HG03095 (cell line): ENCODE data around the gene MAP7D2.

Source experiments
- ATAC-seq: cut with Tn5 transposase; IDR thresholded peaks from one replicate; pipeline ENCODE4 v1.9.1; 2021; ENCODE audit warnings: moderate library complexity; ENCODE audit not compliant: unreplicated experiment

The MAP7D2 gene

DNA sequence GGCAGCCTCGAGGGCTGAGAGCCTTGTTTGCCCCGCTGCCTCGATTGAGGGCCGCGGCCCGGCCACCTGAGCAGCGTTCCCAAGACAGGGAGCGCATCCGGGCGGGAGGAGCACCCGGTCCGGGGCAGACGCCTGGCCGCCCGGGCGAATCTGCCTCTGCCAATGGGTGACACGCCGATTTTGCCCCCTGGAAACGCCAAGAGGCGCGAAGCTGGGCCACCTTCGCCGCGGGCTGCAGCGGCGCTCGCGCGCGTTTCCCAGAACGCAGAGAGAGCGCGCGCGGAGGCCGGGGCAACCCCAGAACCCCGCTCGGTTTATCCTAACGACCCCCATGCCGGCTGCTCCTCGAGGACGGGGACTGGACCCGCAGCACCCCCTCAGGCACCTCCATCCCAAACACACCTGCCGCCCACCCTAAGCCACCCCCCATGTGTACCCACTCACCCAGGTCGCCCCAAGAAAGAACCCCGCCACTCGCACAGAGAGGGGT is 575 bp downstream of the MAP7D2 start:
- ATAC-seq = no peak

GRCh38 chrX:20112022-20112774 is 4.5 kb downstream of the MAP7D2 start:
- ATAC-seq = no peak

- ATAC-seq = no peak
These were observed 5.4 kb downstream of the MAP7D2 start for GRCh38 chrX:20111271-20111670.

GRCh38 chrX:20101934-20102581 is 14.6 kb downstream of the MAP7D2 start:
- ATAC-seq = no peak

DNA sequence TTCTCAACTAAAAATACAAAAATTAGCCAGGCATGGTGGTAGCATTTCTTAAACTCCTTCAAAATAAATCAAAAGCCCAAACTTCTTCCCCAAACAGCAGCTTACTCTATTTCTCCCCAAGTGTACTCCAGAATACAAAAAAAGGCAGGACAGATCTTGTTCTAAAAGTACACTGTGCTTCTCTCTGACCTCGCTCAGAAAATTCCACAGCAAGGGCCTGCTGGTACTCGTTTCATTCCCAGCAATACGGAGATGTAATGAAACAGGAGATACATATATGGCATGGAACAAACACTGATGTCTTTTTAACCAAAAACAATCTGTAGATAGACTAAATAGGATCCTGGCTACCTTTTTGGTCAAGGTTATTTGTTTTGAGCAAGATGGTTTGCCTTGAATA is 25.2 kb downstream of the MAP7D2 start:
- ATAC-seq = no peak

DNA sequence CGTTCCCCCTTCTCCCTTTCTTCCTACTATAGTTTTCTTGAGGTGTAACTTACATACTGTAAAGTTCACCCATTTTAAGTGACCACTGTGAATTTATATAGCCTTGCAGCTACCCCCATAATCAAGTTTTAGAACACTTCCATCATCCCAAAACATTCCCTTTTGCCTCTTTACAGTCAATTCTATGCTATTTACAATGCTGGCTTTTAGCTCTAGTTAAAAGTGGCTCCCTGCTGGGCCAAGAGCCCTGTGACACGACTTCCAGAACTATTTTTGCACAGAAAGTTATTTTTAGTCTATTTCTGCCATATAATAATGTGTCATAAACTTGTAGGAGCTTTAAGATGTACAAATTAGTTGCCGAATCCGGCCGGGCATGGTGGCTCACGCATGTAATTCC is 26.9 kb downstream of the MAP7D2 start:
- no peak for ATAC-seq

- ATAC-seq = no peak
These were observed 36.4 kb downstream of the MAP7D2 start for GRCh38 chrX:20080277-20080676.

- no peak for ATAC-seq
These were observed 45.1 kb downstream of the MAP7D2 start for GRCh38 chrX:20071511-20072079.

GRCh38 chrX:20067709-20068561 is 48.8 kb downstream of the MAP7D2 start:
- ATAC-seq = no peak

DNA sequence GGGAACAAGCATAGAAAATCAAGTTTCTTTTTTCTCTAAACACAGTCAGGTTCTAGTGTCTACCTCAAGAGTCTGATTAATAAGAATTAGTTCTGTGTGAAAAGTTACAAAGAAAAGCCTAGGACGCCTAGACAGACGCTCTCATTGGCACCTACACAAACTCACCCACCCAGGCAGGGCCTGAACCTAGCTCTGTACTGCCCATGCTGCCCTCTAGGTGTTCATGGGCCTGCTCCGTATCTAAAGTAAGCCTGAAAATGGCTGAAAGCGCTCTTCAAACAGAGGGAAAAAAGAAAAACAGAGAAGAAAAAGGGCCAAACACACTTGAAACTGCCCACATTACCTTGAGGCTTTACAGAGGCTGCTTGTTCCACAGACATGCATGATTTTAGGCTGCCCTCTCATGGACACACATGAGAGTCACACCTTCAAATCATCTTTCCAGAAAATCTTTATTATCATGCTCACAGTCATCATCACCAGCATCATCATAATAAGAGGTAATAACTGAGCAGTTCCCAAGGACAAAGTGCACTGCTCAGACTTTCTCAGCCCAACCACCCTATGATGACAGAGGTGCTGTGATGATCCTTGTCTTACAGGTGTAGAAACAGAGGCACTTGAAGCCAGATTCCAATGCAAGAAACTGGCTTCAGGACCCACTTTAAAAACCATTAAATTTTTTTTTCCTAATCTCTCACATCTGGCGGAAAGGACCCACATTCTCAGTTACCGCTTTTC is 49.6 kb downstream of the MAP7D2 start:
- peak; percentile 53 for ATAC-seq

- no peak for ATAC-seq
These were observed 52.9 kb downstream of the MAP7D2 start for GRCh38 chrX:20063716-20064351.

DNA sequence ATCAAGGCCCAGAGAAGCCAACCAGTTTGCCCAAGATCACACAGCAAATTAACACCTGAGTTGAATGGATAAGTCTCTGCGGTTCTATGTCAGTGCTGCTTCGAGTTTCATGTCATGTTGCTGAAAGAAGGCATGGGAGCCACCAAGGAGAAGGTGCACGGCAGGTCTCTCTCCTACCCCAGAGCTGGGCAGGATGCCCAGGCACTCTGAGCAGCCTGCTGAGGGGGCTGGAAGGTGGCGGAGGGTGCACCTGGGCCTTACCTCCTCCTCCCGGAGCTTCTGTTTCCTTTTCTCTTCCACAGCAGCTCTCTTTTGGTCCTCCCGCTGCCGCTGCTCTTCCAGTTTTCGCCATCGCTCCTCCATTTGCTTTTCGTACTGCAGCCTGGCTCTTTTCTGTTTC is 53.6 kb downstream of the MAP7D2 start:
- no peak for ATAC-seq

- no peak for ATAC-seq
These were observed 54.9 kb downstream of the MAP7D2 start for GRCh38 chrX:20061855-20062254.

DNA sequence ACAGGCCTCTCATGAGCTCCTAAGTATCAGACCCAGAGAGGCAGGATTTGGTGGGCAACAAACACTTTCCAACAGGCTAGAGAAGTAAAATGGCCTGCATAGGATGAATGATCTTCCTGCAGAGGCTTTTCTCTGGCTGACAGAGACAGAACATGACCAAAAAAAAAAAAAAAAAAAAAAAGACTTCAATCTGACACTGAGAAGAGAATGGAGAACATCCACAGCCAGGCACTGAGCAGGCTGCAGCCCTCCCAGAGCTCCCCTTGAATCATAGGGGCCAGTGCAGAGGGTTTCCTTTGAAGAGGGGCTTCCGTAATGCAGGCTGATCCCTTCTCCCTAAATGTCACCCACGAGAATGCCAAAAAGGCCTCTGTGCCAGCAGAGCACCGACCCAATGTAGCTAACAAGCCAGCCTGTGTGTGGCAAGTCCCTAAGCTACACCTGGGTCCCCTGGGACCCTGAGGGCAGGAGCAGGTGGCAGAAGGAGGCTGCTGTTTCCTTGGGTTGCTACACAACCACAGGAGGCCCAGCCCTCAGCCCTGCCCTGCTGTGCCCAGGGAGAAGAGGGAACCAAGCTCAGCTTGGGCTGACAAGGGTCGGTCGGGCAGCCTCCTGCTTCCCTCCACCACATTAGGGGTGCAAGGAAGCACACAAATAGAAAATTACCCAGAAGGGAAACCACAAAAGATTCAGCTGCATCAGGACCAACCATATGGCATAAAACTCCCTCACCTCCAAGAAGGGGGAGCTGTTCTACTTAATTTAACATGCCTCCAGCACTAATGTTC is 55.6 kb downstream of the MAP7D2 start:
- ATAC-seq = peak; percentile 46

GRCh38 chrX:20059467-20060128 is 57.1 kb downstream of the MAP7D2 start:
- no peak for ATAC-seq

DNA sequence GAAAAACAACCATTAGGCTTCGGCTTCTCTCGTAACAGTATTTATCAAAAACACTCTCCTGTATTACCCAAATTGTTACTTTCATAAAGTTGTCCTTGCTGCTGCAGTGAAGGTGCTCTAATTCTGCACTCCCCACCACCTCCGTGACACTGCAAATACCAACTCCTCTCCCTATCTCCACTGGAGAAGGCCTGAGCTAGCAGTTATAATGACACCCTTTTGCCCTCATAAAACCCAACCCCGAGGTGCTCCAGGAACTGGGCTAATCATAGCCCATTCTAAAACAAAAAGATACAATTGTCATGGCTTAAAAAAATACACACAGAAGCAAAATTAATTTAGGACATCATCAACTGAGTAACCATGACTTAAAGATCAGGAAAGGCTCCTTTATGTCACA is 59.2 kb downstream of the MAP7D2 start:
- no peak for ATAC-seq

DNA sequence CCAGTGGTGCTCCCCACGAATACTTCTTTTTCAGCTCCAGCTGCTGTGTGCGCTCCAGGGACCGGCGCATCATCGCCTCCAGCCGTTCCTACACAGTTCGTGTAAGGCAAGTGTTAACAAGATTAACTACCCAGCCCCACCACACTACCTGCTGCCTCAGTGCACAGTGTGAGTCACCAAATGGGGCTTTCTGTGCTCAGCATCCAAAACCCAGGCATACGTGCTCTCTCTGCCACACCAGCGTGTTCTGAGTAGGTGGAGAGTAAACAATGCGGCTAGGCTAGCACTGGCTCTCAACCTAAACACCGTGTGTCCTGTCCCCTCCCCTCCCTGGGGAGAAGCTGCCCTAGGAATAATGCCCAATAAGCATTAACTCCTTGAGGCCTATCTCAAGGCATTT is 60.0 kb downstream of the MAP7D2 start:
- peak; percentile 70 for ATAC-seq

DNA sequence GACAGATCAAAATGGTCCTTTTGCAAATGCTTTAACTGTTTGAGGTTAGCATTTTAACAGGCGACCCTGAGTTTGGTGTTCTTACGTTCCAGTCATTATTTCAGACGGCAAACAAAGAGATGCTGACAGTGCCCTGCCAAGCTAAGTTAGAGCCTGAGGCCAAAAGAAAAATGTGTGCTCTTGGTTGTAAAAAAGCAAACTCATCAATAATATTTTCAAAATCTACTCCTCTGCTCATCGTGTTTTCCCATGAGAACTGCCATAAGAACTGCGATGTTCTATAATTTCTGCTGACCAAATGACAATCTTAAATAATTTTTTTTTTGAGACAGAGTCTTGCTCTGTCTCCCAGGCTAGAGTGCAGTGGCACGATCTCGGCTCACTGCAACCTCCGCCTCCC is 63.2 kb downstream of the MAP7D2 start:
- ATAC-seq = no peak

DNA sequence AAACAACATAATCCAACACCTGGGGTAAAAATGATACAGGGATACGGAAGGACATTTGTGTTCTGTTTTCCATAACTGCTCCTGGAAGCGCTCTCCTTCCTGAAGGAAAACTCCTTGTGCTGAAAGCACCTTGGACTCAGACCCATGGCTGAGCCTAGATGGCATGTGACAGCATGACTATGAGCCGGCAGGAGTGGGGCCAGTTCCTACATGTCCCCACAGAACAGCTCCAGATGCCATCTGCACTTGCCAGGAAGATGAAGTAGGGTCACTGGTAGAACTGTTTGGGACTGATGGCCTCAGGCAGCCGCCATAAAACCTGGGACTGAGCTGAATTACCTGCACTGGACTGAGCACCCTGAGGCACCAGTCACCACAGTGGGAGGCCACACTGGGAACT is 69.8 kb downstream of the MAP7D2 start:
- no peak for ATAC-seq
